Gastroesophageal sphincter (tissue), 4 donors: ENCODE measurements around the gene CES4A. TPM values are rescaled to one million over a fixed set of nuclear protein-coding genes. Genes with fewer than 3 reads are reported as not detected.
A peak's percentile ranks its signal among the peaks of the same experiment; 100 is the strongest.

Source experiments
- ATAC-seq: fragments of 150-250 bp; one replicate; pipeline ENCODE4 v1.9.1; 2016; ENCODE audit warnings: mild to moderate bottlenecking, moderate library complexity
- H3K27ac ChIP-seq, 4 donors: fragments of 200-600 bp; sonication (generic) in 3 of 4; 1 replicate in 3 of 4; 2 replicates in 1 of 4; pipeline ENCODE4 v1.5.1; 2016 to 2019
- H3K27me3 ChIP-seq: fragments of 200-600 bp; sonication (generic); one replicate; pipeline ENCODE4 v1.5.1; 2019
- H3K36me3 ChIP-seq, 2 donors: fragments of 200-600 bp; sonication (generic); one replicate each; pipeline ENCODE4 v1.5.1; 2019; ENCODE audit warnings: control low read depth in 1 of 2
- H3K4me1 ChIP-seq, 3 donors: fragments of 200-600 bp; sonication (generic); 1 replicate in 2 of 3; 2 replicates in 1 of 3; pipeline ENCODE4 v1.5.1; 2016 to 2019; ENCODE audit warnings: control low read depth in 2 of 3
- H3K4me3 ChIP-seq, 2 donors: fragments of 200-600 bp; sonication (generic); one replicate each; pipeline ENCODE4 v1.5.1; 2019; ENCODE audit warnings: mild to moderate bottlenecking in 1 of 2, moderate library complexity in 1 of 2
- H3K9me3 ChIP-seq, 3 donors: fragments of 200-600 bp; sonication (generic); one replicate each; pipeline ENCODE4 v1.5.1; 2017 to 2019; ENCODE audit warnings: control low read depth in 2 of 3
- CTCF ChIP-seq, 4 experiments: fragments of 200-600 bp in 2 of 4; fragments of 450-650 bp in 2 of 4; sonication (generic) in 1 of 4; IDR thresholded peaks; one replicate each; pipeline ENCODE4 v1.5.1; 2017 to 2019; ENCODE audit warnings: antibody characterized with exemption in 4 of 4, mild to moderate bottlenecking in 2 of 4, moderate library complexity in 2 of 4
- EP300 ChIP-seq: sonication (generic); formaldehyde crosslinking; IDR thresholded peaks from one replicate; pipeline ENCODE4 v1.6.1; 2017; ENCODE audit warnings: antibody characterized with exemption, mild to moderate bottlenecking
- POLR2A ChIP-seq, 2 donors: fragments of 450-650 bp; IDR thresholded peaks; one replicate each; pipeline ENCODE4 v1.6.1; 2017; ENCODE audit warnings: antibody characterized with exemption in 2 of 2, mild to moderate bottlenecking in 2 of 2, moderate library complexity in 1 of 2
- POLR2AphosphoS5 ChIP-seq: sonication (generic); formaldehyde crosslinking; IDR thresholded peaks from one replicate; pipeline ENCODE4 v1.6.1; 2017; ENCODE audit warnings: antibody characterized with exemption
- WGBS, 2 donors: methylation state at CpG; one replicate each; pipeline ENCODE4 v1.1.5; 2018; ENCODE audit warnings: low coverage in 1 of 2; 5-methylcytosine and 5-hydroxymethylcytosine counted together
- total RNA-seq, 4 donors: library from RNA; depleted of rRNA; stranded (reverse); fragments of >200 nt; gene quantifications; one replicate each; pipeline ENCODE4 v1.1.0, GENCODE V29; 2016

Gene CES4A
- total RNA-seq, 4 donors from 2014 or later: 1.2 to 6.1 (median 2.6) TPM

- Histone ChIP-seq H3K4me1 (peaks cover 0 to 27% (median 9%) of the 10 kb centered on the region in 3 donors), H3K9me3 (no peaks in the 10 kb centered on the region), H3K4me3 (peak overlapping the region; percentile 52 to 58), H3K27me3 (peaks cover 6% of the 10 kb centered on the region), H3K36me3 (peaks cover 0 to 17% of the 10 kb centered on the region in 2 donors), H3K27ac (peak overlapping the region in 2 of 4 donors; percentile 23 to 41)
- TF ChIP-seq POLR2AphosphoS5 (no peak), POLR2A (IDR thresholded peaks at IDR 0.05) (no peak), EP300 (no peak), CTCF (IDR thresholded peaks at IDR 0.05) (peak in 3 of 4 experiments; percentile 91 to 95 (median 93))
- ATAC-seq: peak; percentile 75
- 0 to 14% methylated on average over 1 of the region's 23 CpGs for WGBS, 2 donors
Measured at GRCh38 chr16:66947302-66948065, 40.9 kb upstream of the CES4A start.

- peaks cover 6% of the 10 kb centered on the region for H3K27me3 ChIP-seq
- peak overlapping the region; percentile 52 to 58 for H3K4me3 ChIP-seq
- peak overlapping the region in 1 of 4 donors; percentile 41 for H3K27ac ChIP-seq
- 0% methylated on average over 1 of the region's 44 CpGs; no CpG with 5 or more reads in 1 of the 2 donors for WGBS, 2 donors
- no peak for TF ChIP-seq CTCF (IDR thresholded peaks at IDR 0.05)
- TF ChIP-seq POLR2AphosphoS5: no peak
- no peak for TF ChIP-seq EP300
- no peak for TF ChIP-seq POLR2A (IDR thresholded peaks at IDR 0.05)
- H3K36me3 ChIP-seq: peaks cover 0 to 9% of the 10 kb centered on the region in 2 donors
- H3K9me3 ChIP-seq: no peaks in the 10 kb centered on the region
- ATAC-seq: peak; percentile 56
- peaks cover 0 to 27% (median 9%) of the 10 kb centered on the region in 3 donors for H3K4me1 ChIP-seq
Measured at GRCh38 chr16:66948134-66948836, 40.1 kb upstream of the CES4A start.

- peaks cover 0 to 3% of the 10 kb centered on the region in 2 donors for H3K36me3 ChIP-seq
- H3K9me3 ChIP-seq: no peaks in the 10 kb centered on the region
- peaks cover 6% of the 10 kb centered on the region for H3K27me3 ChIP-seq
- no peak overlapping the region for H3K27ac ChIP-seq
- H3K4me3 ChIP-seq: peak overlapping the region; percentile 52 to 58
- H3K4me1 ChIP-seq: peaks cover 0 to 27% (median 9%) of the 10 kb centered on the region in 3 donors
- no peak for ATAC-seq
- no peak for TF ChIP-seq POLR2AphosphoS5
- no peak for TF ChIP-seq CTCF (IDR thresholded peaks at IDR 0.05)
- TF ChIP-seq EP300: no peak
- TF ChIP-seq POLR2A (IDR thresholded peaks at IDR 0.05): no peak
- 17% methylated on average over 7 of the region's 21 CpGs; no CpG with 5 or more reads in 1 of the 2 donors for WGBS, 2 donors
Measured at GRCh38 chr16:66948837-66949225, 39.6 kb upstream of the CES4A start.

GRCh38 chr16:66949472-66949871 lies 38.9 kb upstream of the CES4A start:
- Histone ChIP-seq H3K4me3 (no peak overlapping the region), H3K27me3 (peaks cover 6% of the 10 kb centered on the region), H3K36me3 (no peaks in the 10 kb centered on the region), H3K27ac (no peak overlapping the region), H3K9me3 (no peaks in the 10 kb centered on the region), H3K4me1 (peaks cover 0 to 27% (median 9%) of the 10 kb centered on the region in 3 donors)
- WGBS, 2 donors: 78 to 82% methylated on average over 3 to 6 of the region's 6 CpGs
- ATAC-seq: no peak
- TF ChIP-seq POLR2A (IDR thresholded peaks at IDR 0.05) (no peak), POLR2AphosphoS5 (no peak), CTCF (IDR thresholded peaks at IDR 0.05) (no peak), EP300 (no peak)
